Uterus (tissue), 4 donors: ENCODE measurements around the gene ZNRD2. TPM values are rescaled to one million over a fixed set of nuclear protein-coding genes. Genes with fewer than 3 reads are reported as not detected.

Source experiments
- DNase-seq, 2 donors: peaks; one replicate each; pipeline ENCODE4 v3.0.0-alpha.2; 2019 to 2020
- H3K27ac ChIP-seq, 2 donors: fragments of 200-600 bp; sonication (generic); 1 replicate in 1 of 2; 2 replicates in 1 of 2; pipeline ENCODE4 v1.5.1; 2016 to 2018
- H3K27me3 ChIP-seq, 2 donors: fragments of 200-600 bp; sonication (generic); one replicate each; pipeline ENCODE4 v1.5.1; 2018 to 2019; ENCODE audit warnings: control low read depth in 1 of 2
- H3K36me3 ChIP-seq, 2 donors: fragments of 200-600 bp; sonication (generic); one replicate each; pipeline ENCODE4 v1.5.1; 2019; ENCODE audit warnings: control low read depth in 1 of 2
- H3K4me1 ChIP-seq, 2 donors: fragments of 200-600 bp; sonication (generic); one replicate each; pipeline ENCODE4 v1.5.1; 2018 to 2019; ENCODE audit warnings: control low read depth in 1 of 2
- H3K4me3 ChIP-seq, 2 donors: fragments of 200-600 bp; sonication (generic); 1 replicate in 1 of 2; 2 replicates in 1 of 2; pipeline ENCODE4 v1.5.1; 2018 to 2019; ENCODE audit warnings: mild to moderate bottlenecking in 1 of 2
- H3K9me3 ChIP-seq, 2 donors: fragments of 200-600 bp; sonication (generic); one replicate each; pipeline ENCODE4 v1.5.1; 2019; ENCODE audit warnings: control low read depth in 1 of 2
- CTCF ChIP-seq, 4 experiments: fragments of 200-600 bp in 2 of 4; fragments of 450-650 bp in 2 of 4; sonication (generic) in 2 of 4; IDR thresholded peaks; one replicate each; pipeline ENCODE4 v1.5.1; 2016 to 2019; ENCODE audit warnings: antibody characterized with exemption in 4 of 4, mild to moderate bottlenecking in 2 of 4, moderate library complexity in 1 of 4
- POLR2A ChIP-seq, 2 donors: fragments of 450-650 bp; IDR thresholded peaks; one replicate each; pipeline ENCODE4 v1.6.1; 2016; ENCODE audit warnings: antibody characterized with exemption in 2 of 2, mild to moderate bottlenecking in 1 of 2, moderate library complexity in 1 of 2
- intact Hi-C: fragments of 100-400 bp; cut with DNase I; formaldehyde crosslinking; loops from one replicate; pipeline ENCODE4 v1.15.1; 2023; ENCODE audit warnings: low total_unique reads
- total RNA-seq, 4 donors: library from RNA; depleted of rRNA in 3 of 4; stranded (reverse); fragments of >200 nt in 3 of 4; gene quantifications; one replicate each; pipeline versions ENCODE4 v1.1.0 to v1.2.4, GENCODE V29; 2014 to 2023
- donor health status: DM: yes; HTN: yes; CAD: no.

Gene ZNRD2
- total RNA-seq, 4 donors from 2014 or later: 12.3 to 42.6 (median 31.6) TPM

- Histone ChIP-seq H3K27me3 (no peaks in the 10 kb centered on the region), H3K36me3 (no peaks in the 10 kb centered on the region), H3K27ac (peak overlapping the region; percentile 84 to 92), H3K4me3 (peak overlapping the region; percentile 44 to 70), H3K4me1 (peaks cover 12 to 51% of the 10 kb centered on the region in 2 donors), H3K9me3 (no peaks in the 10 kb centered on the region)
- no peak for TF ChIP-seq POLR2A (IDR thresholded peaks at IDR 0.05)
- no peak for TF ChIP-seq CTCF (IDR thresholded peaks at IDR 0.05)
- intact Hi-C loops: no loop called here
- peak; percentile 59 for DNase-seq
Observed at GRCh38 chr11:65573391-65574079, 3.3 kb downstream of the ZNRD2 start.

- peaks cover 12 to 44% of the 10 kb centered on the region in 2 donors for H3K4me1 ChIP-seq
- H3K9me3 ChIP-seq: no peaks in the 10 kb centered on the region
- peak; percentile 90 to 91 for DNase-seq
- peak overlapping the region; percentile 44 to 70 for H3K4me3 ChIP-seq
- H3K27ac ChIP-seq: peak overlapping the region; percentile 84 to 92
- no peaks in the 10 kb centered on the region for H3K27me3 ChIP-seq
- peak in 1 of 2 donors; percentile 26 for TF ChIP-seq POLR2A (IDR thresholded peaks at IDR 0.05)
- peak; percentile 80 to 99 (median 90) for TF ChIP-seq CTCF (IDR thresholded peaks at IDR 0.05)
- intact Hi-C loops: no loop called here
- H3K36me3 ChIP-seq: no peaks in the 10 kb centered on the region
Observed at GRCh38 chr11:65574109-65574810, 4.0 kb downstream of the ZNRD2 start.

GRCh38 chr11:65574811-65575567, 4.7 kb downstream of the ZNRD2 start:
- peak overlapping the region; percentile 84 to 92 for H3K27ac ChIP-seq
- intact Hi-C loops: no loop called here
- H3K9me3 ChIP-seq: no peaks in the 10 kb centered on the region
- no peaks in the 10 kb centered on the region for H3K36me3 ChIP-seq
- peak overlapping the region; percentile 56 to 70 for H3K4me3 ChIP-seq
- no peak for DNase-seq
- TF ChIP-seq POLR2A (IDR thresholded peaks at IDR 0.05) (no peak), CTCF (IDR thresholded peaks at IDR 0.05) (no peak)
- H3K4me1 ChIP-seq: peaks cover 12 to 43% of the 10 kb centered on the region in 2 donors
- no peaks in the 10 kb centered on the region for H3K27me3 ChIP-seq

GRCh38 chr11:65575568-65576231, 5.4 kb downstream of the ZNRD2 start, which contains the start of gene EHBP1L1:
Gene EHBP1L1 (plus strand): TSS chr11:65576053. CDS start chr11:65576303, 250 bp downstream.
- intact Hi-C loops: no loop called here
- peak within 1 kb of the TSS; percentile 56 to 70 for H3K4me3 ChIP-seq
- H3K9me3 ChIP-seq: no peaks in the 10 kb centered on the region
- no peaks in the 10 kb centered on the region for H3K27me3 ChIP-seq
- peak; percentile 61 to 71 for DNase-seq
- TF ChIP-seq CTCF (IDR thresholded peaks at IDR 0.05) (no peak), POLR2A (IDR thresholded peaks at IDR 0.05) (peak in 1 of 2 donors; percentile 49)
- peaks cover 12 to 43% of the 10 kb centered on the region in 2 donors for H3K4me1 ChIP-seq
- H3K36me3 ChIP-seq: no peaks in the 10 kb centered on the region
- H3K27ac ChIP-seq: peak within 1 kb of the TSS; percentile 84 to 92
